ENCODE data around the gene GIT1.

DNA sequence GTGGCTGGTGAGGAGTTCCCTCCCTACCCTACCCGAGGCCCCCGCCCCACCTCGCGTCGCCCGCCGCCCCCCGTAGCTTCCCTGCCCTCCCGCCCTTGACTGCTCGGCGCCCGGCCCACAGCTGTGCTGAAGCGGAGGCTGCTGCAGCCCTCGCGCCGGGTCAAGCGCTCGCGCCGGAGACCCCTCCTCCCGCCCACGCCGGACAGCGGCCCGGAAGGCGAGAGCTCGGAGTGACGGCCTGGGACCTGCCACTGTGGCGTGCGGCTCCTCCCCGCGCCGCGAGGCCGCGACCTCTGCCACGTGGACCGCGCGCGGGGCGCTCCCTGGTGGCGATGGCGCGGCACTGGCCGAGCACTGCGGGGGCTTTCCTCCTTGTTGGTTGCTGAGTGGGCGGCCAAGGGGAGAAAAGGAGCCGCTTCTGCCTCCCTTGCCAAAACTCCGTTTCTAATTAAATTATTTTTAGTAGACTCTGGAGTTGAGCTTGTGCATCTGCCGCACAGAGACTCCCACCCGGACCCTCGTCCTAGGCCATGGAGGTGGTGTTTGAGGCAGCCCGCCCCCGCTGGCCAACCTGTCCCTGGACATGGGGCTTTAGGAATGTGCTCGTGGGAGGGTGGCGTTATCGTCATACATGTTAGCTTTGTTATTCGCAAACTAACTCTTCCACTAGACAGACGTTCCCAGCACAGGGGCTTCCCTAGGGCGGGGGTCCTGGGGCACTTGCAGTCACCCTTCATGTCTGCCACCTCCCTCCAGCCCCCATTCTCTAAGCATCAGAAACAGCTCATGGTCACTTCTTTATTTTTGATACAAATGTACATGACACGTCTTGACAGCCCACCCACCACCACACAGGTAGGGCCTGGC lies 16.5 kb downstream of the GIT1 start:
- TF ChIP-seq, protein P1, sequence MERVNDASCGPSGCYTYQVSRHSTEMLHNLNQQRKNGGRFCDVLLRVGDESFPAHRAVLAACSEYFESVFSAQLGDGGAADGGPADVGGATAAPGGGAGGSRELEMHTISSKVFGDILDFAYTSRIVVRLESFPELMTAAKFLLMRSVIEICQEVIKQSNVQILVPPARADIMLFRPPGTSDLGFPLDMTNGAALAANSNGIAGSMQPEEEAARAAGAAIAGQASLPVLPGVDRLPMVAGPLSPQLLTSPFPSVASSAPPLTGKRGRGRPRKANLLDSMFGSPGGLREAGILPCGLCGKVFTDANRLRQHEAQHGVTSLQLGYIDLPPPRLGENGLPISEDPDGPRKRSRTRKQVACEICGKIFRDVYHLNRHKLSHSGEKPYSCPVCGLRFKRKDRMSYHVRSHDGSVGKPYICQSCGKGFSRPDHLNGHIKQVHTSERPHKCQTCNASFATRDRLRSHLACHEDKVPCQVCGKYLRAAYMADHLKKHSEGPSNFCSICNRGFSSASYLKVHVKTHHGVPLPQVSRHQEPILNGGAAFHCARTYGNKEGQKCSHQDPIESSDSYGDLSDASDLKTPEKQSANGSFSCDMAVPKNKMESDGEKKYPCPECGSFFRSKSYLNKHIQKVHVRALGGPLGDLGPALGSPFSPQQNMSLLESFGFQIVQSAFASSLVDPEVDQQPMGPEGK (CRISPR knock-in tag; IDR thresholded peaks at IDR 0.05; ENCODE audit: borderline replicate concordance): no peak
- TF ChIP-seq CSDC2 (CRISPR knock-in tag; IDR thresholded peaks at IDR 0.05) (no peak), BACH2 (CRISPR knock-in tag; IDR thresholded peaks at IDR 0.05; ENCODE audit: borderline replicate concordance) (no peak)
- TF ChIP-seq, protein P2, sequence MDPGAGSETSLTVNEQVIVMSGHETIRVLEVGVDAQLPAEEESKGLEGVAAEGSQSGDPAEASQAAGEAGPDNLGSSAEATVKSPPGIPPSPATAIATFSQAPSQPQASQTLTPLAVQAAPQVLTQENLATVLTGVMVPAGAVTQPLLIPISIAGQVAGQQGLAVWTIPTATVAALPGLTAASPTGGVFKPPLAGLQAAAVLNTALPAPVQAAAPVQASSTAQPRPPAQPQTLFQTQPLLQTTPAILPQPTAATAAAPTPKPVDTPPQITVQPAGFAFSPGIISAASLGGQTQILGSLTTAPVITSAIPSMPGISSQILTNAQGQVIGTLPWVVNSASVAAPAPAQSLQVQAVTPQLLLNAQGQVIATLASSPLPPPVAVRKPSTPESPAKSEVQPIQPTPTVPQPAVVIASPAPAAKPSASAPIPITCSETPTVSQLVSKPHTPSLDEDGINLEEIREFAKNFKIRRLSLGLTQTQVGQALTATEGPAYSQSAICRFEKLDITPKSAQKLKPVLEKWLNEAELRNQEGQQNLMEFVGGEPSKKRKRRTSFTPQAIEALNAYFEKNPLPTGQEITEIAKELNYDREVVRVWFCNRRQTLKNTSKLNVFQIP (CRISPR knock-in tag; IDR thresholded peaks at IDR 0.05; ENCODE audit: borderline replicate concordance, low read depth): no peak
